ENCODE results near the gene METAP2.

DNA sequence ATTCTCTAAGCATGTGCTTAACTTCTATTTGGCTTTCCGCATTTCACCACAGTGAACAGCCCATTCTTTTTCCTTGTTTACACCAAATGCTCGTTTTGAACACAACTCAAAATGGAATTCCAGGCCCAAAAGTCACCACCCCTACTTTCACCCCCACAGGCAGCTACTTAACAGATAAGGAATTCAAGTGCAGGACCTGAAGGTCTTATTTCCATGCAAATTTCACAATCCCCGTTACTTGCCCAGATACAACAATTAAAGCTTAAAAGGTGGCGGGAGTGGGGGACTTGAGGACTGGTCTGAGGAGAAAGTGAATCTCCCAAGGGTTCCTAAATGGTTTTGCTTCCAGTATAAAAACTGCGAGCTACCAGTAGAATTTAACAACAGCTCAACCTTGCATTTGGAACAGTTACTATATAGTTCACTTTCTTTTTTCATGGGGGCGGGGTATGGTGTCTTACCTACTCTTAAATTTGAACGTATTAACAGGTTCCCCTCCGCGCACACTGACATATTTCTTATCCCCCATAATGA lies 73.6 kb downstream of the METAP2 start:
- TF ChIP-seq, protein P1, sequence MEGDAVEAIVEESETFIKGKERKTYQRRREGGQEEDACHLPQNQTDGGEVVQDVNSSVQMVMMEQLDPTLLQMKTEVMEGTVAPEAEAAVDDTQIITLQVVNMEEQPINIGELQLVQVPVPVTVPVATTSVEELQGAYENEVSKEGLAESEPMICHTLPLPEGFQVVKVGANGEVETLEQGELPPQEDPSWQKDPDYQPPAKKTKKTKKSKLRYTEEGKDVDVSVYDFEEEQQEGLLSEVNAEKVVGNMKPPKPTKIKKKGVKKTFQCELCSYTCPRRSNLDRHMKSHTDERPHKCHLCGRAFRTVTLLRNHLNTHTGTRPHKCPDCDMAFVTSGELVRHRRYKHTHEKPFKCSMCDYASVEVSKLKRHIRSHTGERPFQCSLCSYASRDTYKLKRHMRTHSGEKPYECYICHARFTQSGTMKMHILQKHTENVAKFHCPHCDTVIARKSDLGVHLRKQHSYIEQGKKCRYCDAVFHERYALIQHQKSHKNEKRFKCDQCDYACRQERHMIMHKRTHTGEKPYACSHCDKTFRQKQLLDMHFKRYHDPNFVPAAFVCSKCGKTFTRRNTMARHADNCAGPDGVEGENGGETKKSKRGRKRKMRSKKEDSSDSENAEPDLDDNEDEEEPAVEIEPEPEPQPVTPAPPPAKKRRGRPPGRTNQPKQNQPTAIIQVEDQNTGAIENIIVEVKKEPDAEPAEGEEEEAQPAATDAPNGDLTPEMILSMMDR (IDR thresholded peaks at IDR 0.05), result no peak
- TF ChIP-seq, protein P2, sequence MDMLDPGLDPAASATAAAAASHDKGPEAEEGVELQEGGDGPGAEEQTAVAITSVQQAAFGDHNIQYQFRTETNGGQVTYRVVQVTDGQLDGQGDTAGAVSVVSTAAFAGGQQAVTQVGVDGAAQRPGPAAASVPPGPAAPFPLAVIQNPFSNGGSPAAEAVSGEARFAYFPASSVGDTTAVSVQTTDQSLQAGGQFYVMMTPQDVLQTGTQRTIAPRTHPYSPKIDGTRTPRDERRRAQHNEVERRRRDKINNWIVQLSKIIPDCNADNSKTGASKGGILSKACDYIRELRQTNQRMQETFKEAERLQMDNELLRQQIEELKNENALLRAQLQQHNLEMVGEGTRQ (CRISPR knock-in tag; IDR thresholded peaks at IDR 0.05), result no peak
- TF ChIP-seq, protein P3, sequence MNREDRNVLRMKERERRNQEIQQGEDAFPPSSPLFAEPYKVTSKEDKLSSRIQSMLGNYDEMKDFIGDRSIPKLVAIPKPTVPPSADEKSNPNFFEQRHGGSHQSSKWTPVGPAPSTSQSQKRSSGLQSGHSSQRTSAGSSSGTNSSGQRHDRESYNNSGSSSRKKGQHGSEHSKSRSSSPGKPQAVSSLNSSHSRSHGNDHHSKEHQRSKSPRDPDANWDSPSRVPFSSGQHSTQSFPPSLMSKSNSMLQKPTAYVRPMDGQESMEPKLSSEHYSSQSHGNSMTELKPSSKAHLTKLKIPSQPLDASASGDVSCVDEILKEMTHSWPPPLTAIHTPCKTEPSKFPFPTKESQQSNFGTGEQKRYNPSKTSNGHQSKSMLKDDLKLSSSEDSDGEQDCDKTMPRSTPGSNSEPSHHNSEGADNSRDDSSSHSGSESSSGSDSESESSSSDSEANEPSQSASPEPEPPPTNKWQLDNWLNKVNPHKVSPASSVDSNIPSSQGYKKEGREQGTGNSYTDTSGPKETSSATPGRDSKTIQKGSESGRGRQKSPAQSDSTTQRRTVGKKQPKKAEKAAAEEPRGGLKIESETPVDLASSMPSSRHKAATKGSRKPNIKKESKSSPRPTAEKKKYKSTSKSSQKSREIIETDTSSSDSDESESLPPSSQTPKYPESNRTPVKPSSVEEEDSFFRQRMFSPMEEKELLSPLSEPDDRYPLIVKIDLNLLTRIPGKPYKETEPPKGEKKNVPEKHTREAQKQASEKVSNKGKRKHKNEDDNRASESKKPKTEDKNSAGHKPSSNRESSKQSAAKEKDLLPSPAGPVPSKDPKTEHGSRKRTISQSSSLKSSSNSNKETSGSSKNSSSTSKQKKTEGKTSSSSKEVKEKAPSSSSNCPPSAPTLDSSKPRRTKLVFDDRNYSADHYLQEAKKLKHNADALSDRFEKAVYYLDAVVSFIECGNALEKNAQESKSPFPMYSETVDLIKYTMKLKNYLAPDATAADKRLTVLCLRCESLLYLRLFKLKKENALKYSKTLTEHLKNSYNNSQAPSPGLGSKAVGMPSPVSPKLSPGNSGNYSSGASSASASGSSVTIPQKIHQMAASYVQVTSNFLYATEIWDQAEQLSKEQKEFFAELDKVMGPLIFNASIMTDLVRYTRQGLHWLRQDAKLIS (CRISPR knock-in tag; IDR thresholded peaks at IDR 0.05; ENCODE audit: borderline replicate concordance), result no peak

Data from WTC11 (cell line).